IMR-90 (cell line): ENCODE results near the gene TOR4A. TPM values are rescaled to one million over a fixed set of nuclear protein-coding genes. Genes with fewer than 3 reads are reported as not detected.
A peak's percentile ranks its signal among the peaks of the same experiment; 100 is the strongest.

Source experiments
- ATAC-seq: fragments of 200-7000 bp; cut with Tn5 transposase; 2 replicates; pipeline ENCODE4 v1.9.1; 2020; ENCODE audit warnings: low read depth, mild to moderate bottlenecking, moderate library complexity
- Bru-seq: library from RNA; stranded (reverse); fragments of 400-500 nt; gene quantifications from one replicate; lab custom pipeline; 2021; lab: Mats Ljungman, UMichigan
- BruChase-seq, 2 experiments: library from RNA; stranded (reverse); fragments of 400-500 nt; gene quantifications; one replicate each; lab custom pipeline; 2021; lab: Mats Ljungman, UMichigan
- BruUV-seq: library from RNA; stranded (reverse); fragments of 400-500 nt; replicated peaks from 2 replicates; lab custom pipeline; 2021; lab: Mats Ljungman, UMichigan
- CTCF ChIA-PET: fragments of 300-600 bp; formaldehyde crosslinking; extraction: SDS; loops from one replicate; lab custom pipeline; 2021; ENCODE audit warnings: antibody characterized with exemption; lab: Yijun Ruan, JAX
- POLR2A ChIA-PET: fragments of 300-600 bp; sonication (Branson Sonifier 250); formaldehyde crosslinking; loops from one replicate; lab custom pipeline; 2022; ENCODE audit warnings: antibody characterized with exemption; ENCODE audit not compliant: unreplicated experiment; lab: Charles Lee
- DNase-seq: peaks from one replicate; pipeline ENCODE4 v3.0.0; 2013
- H2AFZ ChIP-seq: replicated peaks from 2 replicates; pipeline ENCODE3; 2013; ENCODE audit warnings: low read length, mild to moderate bottlenecking; ENCODE audit not compliant: poor library complexity
- H2AK5ac ChIP-seq: 2 replicates; pipeline ENCODE4 v1.6.1; 2013; ENCODE audit warnings: low read depth, low read length, inconsistent platforms
- H2AK9ac ChIP-seq: replicated peaks from 2 replicates; pipeline ENCODE3; 2013; ENCODE audit warnings: mild to moderate bottlenecking, low read depth, low read length, moderate library complexity; ENCODE audit not compliant: poor library complexity
- H2BK120ac ChIP-seq: 2 replicates; pipeline ENCODE4 v1.6.1; 2013; ENCODE audit warnings: low read depth, low read length, inconsistent platforms
- H2BK15ac ChIP-seq: 3 replicates; pipeline ENCODE4 v1.6.1; 2013; ENCODE audit warnings: low read depth, low read length, inconsistent platforms
- H2BK20ac ChIP-seq: 2 replicates; pipeline ENCODE4 v1.6.1; 2013; ENCODE audit warnings: low read depth, mild to moderate bottlenecking, inconsistent platforms, low read length, moderate library complexity
- H2BK5ac ChIP-seq: 2 replicates; pipeline ENCODE4 v1.6.1; 2013; ENCODE audit warnings: mild to moderate bottlenecking, low read depth, low read length, inconsistent platforms; ENCODE audit not compliant: poor library complexity, severe bottlenecking
- H3K14ac ChIP-seq: replicated peaks from 2 replicates; pipeline ENCODE4 v1.6.1; 2013; ENCODE audit warnings: low read depth, low read length, inconsistent platforms
- H3K18ac ChIP-seq: 2 replicates; pipeline ENCODE4 v1.6.1; 2013; ENCODE audit warnings: low read depth, low read length, control low read depth
- H3K23ac ChIP-seq: 2 replicates; pipeline ENCODE4 v1.6.1; 2013; ENCODE audit warnings: low read depth, low read length, inconsistent platforms
- H3K27ac ChIP-seq: 2 replicates; pipeline ENCODE4 v1.5.1; 2013; ENCODE audit warnings: mild to moderate bottlenecking, control low read depth, low read length; ENCODE audit not compliant: insufficient read depth
- H3K27me3 ChIP-seq: 2 replicates; pipeline ENCODE4 v1.6.1; 2013; ENCODE audit warnings: low read length; ENCODE audit not compliant: control insufficient read depth, insufficient read depth
- H3K36me3 ChIP-seq: 2 replicates; pipeline ENCODE4 v1.6.1; 2013; ENCODE audit warnings: low read length, mixed read lengths; ENCODE audit not compliant: control insufficient read depth, insufficient read depth
- H3K4ac ChIP-seq: 2 replicates; pipeline ENCODE4 v1.6.1; 2013; ENCODE audit warnings: low read depth, low read length, inconsistent platforms
- H3K4me1 ChIP-seq: 2 replicates; pipeline ENCODE4 v1.6.1; 2013; ENCODE audit warnings: low read length, mixed read lengths; ENCODE audit not compliant: control insufficient read depth, insufficient read depth
- H3K4me2 ChIP-seq: 2 replicates; pipeline ENCODE4 v1.6.1; 2013; ENCODE audit warnings: low read depth, mild to moderate bottlenecking, control low read depth, low read length, moderate library complexity
- H3K4me3 ChIP-seq: 2 replicates; pipeline ENCODE4 v1.5.1; 2013; ENCODE audit warnings: low read depth, mild to moderate bottlenecking, control low read depth, low read length, moderate library complexity; ENCODE audit not compliant: insufficient read depth
- H3K56ac ChIP-seq: 2 replicates; pipeline ENCODE4 v1.6.1; 2013; ENCODE audit warnings: low read length, inconsistent platforms; ENCODE audit not compliant: insufficient read depth; ENCODE audit errors: extremely low read depth
- H3K79me1 ChIP-seq, 2 experiments: 2 replicates each; pipeline ENCODE4 v1.6.1; 2013; ENCODE audit warnings: low read length in 2 of 2, inconsistent platforms in 1 of 2, low read depth in 1 of 2
- H3K9ac ChIP-seq: 2 replicates; pipeline ENCODE4 v1.6.1; 2013; ENCODE audit warnings: low read depth, low read length, control low read depth
- H3K9me1 ChIP-seq: 2 replicates; pipeline ENCODE4 v1.6.1; 2013; ENCODE audit warnings: low read length, inconsistent platforms; ENCODE audit not compliant: insufficient read depth
- H3K9me3 ChIP-seq: 2 replicates; pipeline ENCODE4 v1.6.1; 2013; ENCODE audit warnings: low read length; ENCODE audit not compliant: control insufficient read depth, insufficient read depth
- H4K20me1 ChIP-seq: 2 replicates; pipeline ENCODE4 v1.6.1; 2013; ENCODE audit warnings: low read length, inconsistent platforms; ENCODE audit not compliant: insufficient read depth
- H4K5ac ChIP-seq: 2 replicates; pipeline ENCODE4 v1.6.1; 2013; ENCODE audit warnings: mild to moderate bottlenecking, low read depth, low read length, control low read depth
- H4K8ac ChIP-seq, 2 experiments: 2 replicates each; pipeline ENCODE4 v1.6.1; 2013; ENCODE audit warnings: low read depth in 2 of 2, low read length in 2 of 2, control low read depth in 1 of 2, inconsistent platforms in 1 of 2
- H4K91ac ChIP-seq: 2 replicates; pipeline ENCODE4 v1.6.1; 2013; ENCODE audit warnings: low read depth, low read length, inconsistent platforms; ENCODE audit not compliant: insufficient read depth
- FOS ChIP-seq: fragments of 150-350 bp; IDR thresholded peaks from 2 replicates; pipeline ENCODE4 v1.6.1; 2016; ENCODE audit warnings: low read depth, low read length
- POLR2A ChIP-seq: IDR thresholded peaks from 2 replicates; pipeline ENCODE4 v1.6.1; 2012; ENCODE audit warnings: mild to moderate bottlenecking, low read depth, low read length
- SMC3 ChIP-seq: fragments of 150-350 bp; IDR thresholded peaks from 2 replicates; pipeline ENCODE4 v1.6.1; 2016; ENCODE audit warnings: low read depth, mild to moderate bottlenecking, antibody characterized with exemption, low read length, moderate library complexity
- WGBS, 2 experiments: methylation state at CpG; one replicate each; pipeline versions ENCODE4 v1.1.5 to v1.1.7; 2013; ENCODE audit warnings: missing lambda C conversion rate in 2 of 2; ENCODE audit not compliant: insufficient read length in 1 of 2; ENCODE audit errors: extremely low coverage in 2 of 2; 5-methylcytosine and 5-hydroxymethylcytosine counted together
- dilution Hi-C: fragments of 300-500 bp; cut with HindIII; formaldehyde crosslinking; loops from one replicate; pipeline ENCODE4 v1.14.3; 2018; ENCODE audit warnings: low sequenced_read_pairs; ENCODE audit not compliant: unreplicated experiment
- in situ Hi-C: fragments of 300-500 bp; cut with MboI; formaldehyde crosslinking; loops from 3 replicates; pipeline ENCODE4 v1.14.3; 2019; ENCODE audit warnings: low sequenced_read_pairs, inconsistent platforms, mixed read lengths
- intact Hi-C: fragments of 100-400 bp; cut with micrococcal nuclease; formaldehyde crosslinking; loops from 2 replicates; pipeline ENCODE4 v1.10.0; 2022
- long read RNA-seq: library from polyadenylated mRNA; unstranded; transcript quantifications from one replicate; pipeline ENCODE4 v2.0.0, GENCODE V29; 2021; ENCODE audit not compliant: unreplicated experiment
- polyA plus RNA-seq, 3 experiments: library from polyadenylated mRNA; depleted of rRNA; stranded (reverse); fragments of >200 nt; gene quantifications; 2 replicates each; pipeline ENCODE4 v1.2.3, GENCODE V29; 2012; ENCODE audit warnings: low replicate concordance in 1 of 3
- total RNA-seq: library from RNA; depleted of rRNA; stranded (reverse); fragments of >200 nt; gene quantifications from 2 replicates; pipeline ENCODE4 v1.2.3, GENCODE V29; 2012; rRNA removed
- TF ChIP-seq, protein P1 (sequence below): conservative IDR thresholded peaks from 2 replicates; pipeline ENCODE4 v1.5.1; 2012; ENCODE audit warnings: mild to moderate bottlenecking, low read depth, low read length, improper control_type of control experiment

Gene TOR4A
- total RNA-seq (9.7 and 11.4 TPM in 2 replicates), polyA plus RNA-seq (2012; rRNA removed) (22.9 and 28.4 TPM in 2 replicates), Bru-seq, nascent RNA (percentile 62 among the genes with signal in this experiment), BruChase-seq, experiment 1, labeled RNA remaining after a 6-hour chase (percentile 83 among the genes with signal in this experiment), BruChase-seq, experiment 2, labeled RNA remaining after a 2-hour chase (percentile 81 among the genes with signal in this experiment)
- 17.3 and 37.9 TPM in 2 replicates for polyA plus RNA-seq (2012; cell fraction: cytosol; rRNA removed)
- polyA plus RNA-seq (2012; cell fraction: nucleus; rRNA removed; ENCODE audit: low replicate concordance): 14.3 and 42.3 TPM in 2 replicates
- long read RNA-seq, full-length matches to known transcripts: 14 of 67 reads
- long read RNA-seq, partial matches to known transcripts: 52 of 67 reads
- long read RNA-seq, other reads (novel, unspliced or antisense): 1 of 67 reads

DNA sequence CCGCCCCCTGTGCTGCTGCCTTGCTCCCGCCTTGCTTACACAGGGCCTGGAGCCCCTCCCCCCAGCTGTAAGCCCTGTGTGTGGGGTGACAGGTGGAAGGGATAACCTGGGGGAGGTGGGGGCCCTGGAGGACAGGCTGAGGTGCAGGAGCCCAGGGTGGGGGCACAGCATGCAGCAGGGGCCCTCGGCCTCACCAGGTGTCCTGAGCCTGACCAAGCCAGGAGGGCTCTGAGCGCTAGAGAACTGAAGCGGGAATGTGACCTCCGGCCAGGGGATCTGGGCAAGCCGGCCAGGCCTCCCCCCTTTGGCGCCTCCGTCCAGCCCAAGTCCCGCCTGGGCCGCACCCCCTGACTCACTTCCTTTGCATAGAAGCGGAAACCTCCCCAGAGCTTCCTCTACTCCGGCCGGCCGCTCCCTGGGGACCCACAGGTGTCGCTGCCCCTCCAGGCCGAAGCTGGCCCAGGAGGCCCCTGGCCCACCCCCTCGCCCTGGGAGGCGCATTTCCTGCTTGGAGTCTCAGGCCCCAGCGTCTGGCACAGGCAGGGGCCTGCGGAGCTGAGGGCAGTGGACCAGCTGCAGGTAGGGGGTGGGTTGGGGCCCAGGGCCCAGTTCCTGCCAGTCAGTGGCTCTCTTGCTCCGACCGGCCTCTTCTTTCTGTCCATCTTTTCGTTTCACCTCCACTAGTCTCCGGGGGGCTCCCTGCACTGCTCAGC, at the start of gene TOR4A:
Gene TOR4A, plus strand, starts transcription at position 398 of the 713 bp plus-strand sequence. CDS start 964 bp downstream, outside the sequence.
- Histone ChIP-seq H3K4me3 (peak within 1 kb of the TSS; percentile 80), H3K9me3 (no peaks in the 10 kb centered on the region), H2BK120ac (peak within 1 kb of the TSS; percentile 66), H4K5ac (peak within 1 kb of the TSS; percentile 36), H2BK20ac (no peak within 1 kb of the TSS; the same call in 1 of the 2 replicates), H3K36me3 (peaks cover 33% of the 10 kb centered on the region), H2AK5ac (peak within 1 kb of the TSS; percentile 91), H3K27ac (peak within 1 kb of the TSS; percentile 81), H3K4me1 (peaks cover 21% of the 10 kb centered on the region), H3K9ac (peak within 1 kb of the TSS; percentile 79), H2BK5ac (peak within 1 kb of the TSS; percentile 71), H2AFZ (peak within 1 kb of the TSS; percentile 88), H3K23ac (peak within 1 kb of the TSS; percentile 59; the same call in 1 of the 2 replicates), H2BK15ac (peak within 1 kb of the TSS; percentile 40; the same call in 1 of the 3 replicates), H3K79me1 (peaks cover 3 to 63% of the 10 kb centered on the region in 2 experiments), H3K18ac (peak within 1 kb of the TSS; percentile 8; the same call in 1 of the 2 replicates), H4K8ac (peak within 1 kb of the TSS; percentile 86), H3K4me2 (peak within 1 kb of the TSS; percentile 77), H4K91ac (peak within 1 kb of the TSS; percentile 73), H2AK9ac (peak within 1 kb of the TSS; percentile 99), H3K4ac (peak within 1 kb of the TSS; percentile 88), H3K14ac (peak within 1 kb of the TSS; percentile 58), H3K56ac (peak within 1 kb of the TSS; percentile 27), H4K20me1 (peaks cover 34% of the 10 kb centered on the region), H3K9me1 (no peaks in the 10 kb centered on the region), H3K27me3 (no peaks in the 10 kb centered on the region)
- BruUV-seq: no TSS peak
- TF ChIP-seq, protein P1, sequence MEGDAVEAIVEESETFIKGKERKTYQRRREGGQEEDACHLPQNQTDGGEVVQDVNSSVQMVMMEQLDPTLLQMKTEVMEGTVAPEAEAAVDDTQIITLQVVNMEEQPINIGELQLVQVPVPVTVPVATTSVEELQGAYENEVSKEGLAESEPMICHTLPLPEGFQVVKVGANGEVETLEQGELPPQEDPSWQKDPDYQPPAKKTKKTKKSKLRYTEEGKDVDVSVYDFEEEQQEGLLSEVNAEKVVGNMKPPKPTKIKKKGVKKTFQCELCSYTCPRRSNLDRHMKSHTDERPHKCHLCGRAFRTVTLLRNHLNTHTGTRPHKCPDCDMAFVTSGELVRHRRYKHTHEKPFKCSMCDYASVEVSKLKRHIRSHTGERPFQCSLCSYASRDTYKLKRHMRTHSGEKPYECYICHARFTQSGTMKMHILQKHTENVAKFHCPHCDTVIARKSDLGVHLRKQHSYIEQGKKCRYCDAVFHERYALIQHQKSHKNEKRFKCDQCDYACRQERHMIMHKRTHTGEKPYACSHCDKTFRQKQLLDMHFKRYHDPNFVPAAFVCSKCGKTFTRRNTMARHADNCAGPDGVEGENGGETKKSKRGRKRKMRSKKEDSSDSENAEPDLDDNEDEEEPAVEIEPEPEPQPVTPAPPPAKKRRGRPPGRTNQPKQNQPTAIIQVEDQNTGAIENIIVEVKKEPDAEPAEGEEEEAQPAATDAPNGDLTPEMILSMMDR: peak; percentile 31; the same call in 1 of the 2 replicates
- TF ChIP-seq SMC3: no peak
- peak; percentile 65; the same call in 1 of the 2 replicates for TF ChIP-seq POLR2A
- TF ChIP-seq FOS: peak; percentile 14; the same call in 1 of the 2 replicates
- POLR2A ChIA-PET: interaction anchor here (0.5 kb wide), 1 partner anchor 10 kb away, joined by 5 read pairs; no protein-coding TSS in a partner anchor
- CTCF ChIA-PET: no interaction called here
- WGBS, 2 experiments: 0% methylated on average over 8 of the region's 25 CpGs; no CpG with 5 or more reads in 1 of the 2 experiments
- dilution Hi-C loops (no loop called here), intact Hi-C loops (no loop called here), in situ Hi-C loops (no loop called here)
- ATAC-seq (peak; percentile 84), DNase-seq (peak; percentile 86)
